ENCODE measurements around the gene BTBD18. TPM values are rescaled to one million over a fixed set of nuclear protein-coding genes. Genes with fewer than 3 reads are reported as not detected.

Gene BTBD18
- polyA plus RNA-seq, 1 donor (not counting 4 experiments of a cell fraction or from before 2014, with no cell fraction given), result not detected

GRCh38 chr11:57735619-57736298, 15.9 kb downstream of the BTBD18 start:
- Histone ChIP-seq H3K36me3 (ENCODE audit: control insufficient read depth in 2 of 2, extremely low read depth in 1 of 2, insufficient read depth in 2 of 2, low read length in 2 of 2) (peaks cover 3 to 9% of the 10 kb centered on the region in 2 experiments), H3K79me2 (ENCODE audit: control insufficient read depth, insufficient read depth, low read length) (peaks cover 38% of the 10 kb centered on the region), H2AFZ (ENCODE audit: control insufficient read depth, low read length) (no peak overlapping the region), H4K20me1 (ENCODE audit: control insufficient read depth, extremely low read depth, insufficient read depth, low read length) (peaks cover 2% of the 10 kb centered on the region), H3K9me1 (ENCODE audit: control insufficient read depth, extremely low read depth, insufficient read depth, low read length) (no peaks in the 10 kb centered on the region), H3K27me3 (ENCODE audit: control insufficient read depth, extremely low read depth, insufficient read depth, low read length) (no peaks in the 10 kb centered on the region), H3K4me1 (ENCODE audit: control insufficient read depth, extremely low read depth, insufficient read depth, low read length) (peaks cover 4% of the 10 kb centered on the region), H3K27ac (ENCODE audit: control insufficient read depth, insufficient read depth, low read length) (no peak overlapping the region), H3K9me3 (ENCODE audit: control insufficient read depth, low read depth, low read length) (no peaks in the 10 kb centered on the region), H3K9ac (ENCODE audit: control insufficient read depth, extremely low read depth, insufficient read depth, low read length) (no peak overlapping the region), H3K4me3 (ENCODE audit: control insufficient read depth in 2 of 3, extremely low read depth in 1 of 3, insufficient read depth in 2 of 3, low read depth in 1 of 3, low read length in 3 of 3) (no peak overlapping the region), H3K4me2 (ENCODE audit: control insufficient read depth, extremely low read depth, insufficient read depth, low read depth, low read length) (no peak overlapping the region)
- FAIRE-seq, result no peak
- DNase-seq (ENCODE audit: low read depth, low spot score), result no peak
- TF ChIP-seq CTCF (optimal IDR thresholded peaks at IDR 0.05 in 1 of 3, IDR thresholded peaks at IDR 0.05 in 1 of 3, conservative IDR thresholded peaks at IDR 0.05 in 1 of 3; ENCODE audit: extremely low read depth in 1 of 3, insufficient read depth in 2 of 3, low read length in 3 of 3), result no peak
- no peak for TF ChIP-seq EZH2 (IDR thresholded peaks at IDR 0.05; ENCODE audit: low read length)
- dilution Hi-C loops (cut with MboI; ENCODE audit: extremely low pct_ligation_motif_present, low sequenced_read_pairs), result no loop called here

GRCh38 chr11:57732661-57733060, 19.0 kb downstream of the BTBD18 start:
- Histone ChIP-seq H2AFZ (ENCODE audit: control insufficient read depth, low read length) (no peak overlapping the region), H3K36me3 (ENCODE audit: control insufficient read depth in 2 of 2, extremely low read depth in 1 of 2, insufficient read depth in 2 of 2, low read length in 2 of 2) (peaks cover 2 to 4% of the 10 kb centered on the region in 2 experiments), H3K4me2 (ENCODE audit: control insufficient read depth, extremely low read depth, insufficient read depth, low read depth, low read length) (no peak overlapping the region), H3K27me3 (ENCODE audit: control insufficient read depth, extremely low read depth, insufficient read depth, low read length) (no peaks in the 10 kb centered on the region), H3K9me3 (ENCODE audit: control insufficient read depth, low read depth, low read length) (no peaks in the 10 kb centered on the region), H3K4me3 (ENCODE audit: control insufficient read depth in 2 of 3, extremely low read depth in 1 of 3, insufficient read depth in 2 of 3, low read depth in 1 of 3, low read length in 3 of 3) (no peak overlapping the region), H3K4me1 (ENCODE audit: control insufficient read depth, extremely low read depth, insufficient read depth, low read length) (peaks cover 5% of the 10 kb centered on the region), H3K9ac (ENCODE audit: control insufficient read depth, extremely low read depth, insufficient read depth, low read length) (no peak overlapping the region), H3K79me2 (ENCODE audit: control insufficient read depth, insufficient read depth, low read length) (peaks cover 64% of the 10 kb centered on the region), H4K20me1 (ENCODE audit: control insufficient read depth, extremely low read depth, insufficient read depth, low read length) (peaks cover 5% of the 10 kb centered on the region), H3K9me1 (ENCODE audit: control insufficient read depth, extremely low read depth, insufficient read depth, low read length) (no peaks in the 10 kb centered on the region), H3K27ac (ENCODE audit: control insufficient read depth, insufficient read depth, low read length) (no peak overlapping the region)
- no peak for DNase-seq (ENCODE audit: low read depth, low spot score)
- no peak for TF ChIP-seq EZH2 (IDR thresholded peaks at IDR 0.05; ENCODE audit: low read length)
- TF ChIP-seq CTCF (optimal IDR thresholded peaks at IDR 0.05 in 1 of 3, IDR thresholded peaks at IDR 0.05 in 1 of 3, conservative IDR thresholded peaks at IDR 0.05 in 1 of 3; ENCODE audit: extremely low read depth in 1 of 3, insufficient read depth in 2 of 3, low read length in 3 of 3), result no peak
- no peak for FAIRE-seq
- dilution Hi-C loops (cut with MboI; ENCODE audit: extremely low pct_ligation_motif_present, low sequenced_read_pairs), result no loop called here

Measured in keratinocyte (primary cell).